Lung microvascular endothelial cell (primary cell): ENCODE results near the gene DENND2A. TPM values are rescaled to one million over a fixed set of nuclear protein-coding genes. Genes with fewer than 3 reads are reported as not detected.

Source experiments
- total RNA-seq: library from RNA; depleted of rRNA; stranded (reverse); fragments of >200 nt; gene quantifications from 2 replicates; pipeline ENCODE4 v1.2.1, GENCODE V29; 2014

Gene DENND2A
- total RNA-seq, 1 donor from 2014 or later, result 1.6 TPM

Other genes starting within 250 kb of the DENND2A start
- gene SLC37A3, start 242.3 kb downstream of the DENND2A start, total RNA-seq, result 43.6 and 62.9 TPM in 2 replicates
- 0.22 TPM in 1 of 2 replicates, not detected in the other for gene RAB19, start 236.8 kb downstream of the DENND2A start, total RNA-seq
- 35.1 and 39.1 TPM in 2 replicates for gene MKRN1, start 161.3 kb downstream of the DENND2A start, total RNA-seq
- 24.2 and 45.4 TPM in 2 replicates for gene ADCK2, start 32.1 kb upstream of the DENND2A start, total RNA-seq
- gene NDUFB2, start 55.9 kb upstream of the DENND2A start, total RNA-seq, result 102 and 167 TPM in 2 replicates